Choroid plexus epithelial cell (primary cell): ENCODE data around the gene MICU2.
"Not testable (repeated sequence)": the region's sequence is repeated elsewhere in the genome, so short reads cannot be mapped to it uniquely, and the experiment has no call there.

Experiments used
- DNase-seq: peaks from one replicate; pipeline ENCODE4 v3.0.0-alpha.2; 2010; ENCODE audit warnings: low read depth
- H3K4me3 ChIP-seq: 2 replicates; pipeline ENCODE4 v1.5.1; 2011; ENCODE audit warnings: low read depth, mild to moderate bottlenecking, control low read depth, low read length, moderate library complexity
- CTCF ChIP-seq: conservative IDR thresholded peaks from 2 replicates; pipeline ENCODE4 v1.5.1; 2011; ENCODE audit warnings: low read depth, mild to moderate bottlenecking, control low read depth, inconsistent platforms, low read length, moderate library complexity

The MICU2 gene

GRCh38 chr13:21567714-21568113 lies 36.3 kb downstream of the MICU2 start:
- no peak for DNase-seq
- H3K4me3 ChIP-seq = no peak overlapping the region
- no peak for TF ChIP-seq CTCF

GRCh38 chr13:21557995-21558394 lies 46.0 kb downstream of the MICU2 start:
- H3K4me3 ChIP-seq = no peak overlapping the region
- TF ChIP-seq CTCF = peak; percentile 69
- peak; percentile 60 for DNase-seq

- H3K4me3 ChIP-seq = no peak overlapping the region
- peak; percentile 21 for DNase-seq
- no peak for TF ChIP-seq CTCF
Observed at GRCh38 chr13:21556051-21556450, 47.9 kb downstream of the MICU2 start.

GRCh38 chr13:21553261-21553660 lies 50.7 kb downstream of the MICU2 start:
- not testable (repeated sequence) for H3K4me3 ChIP-seq, DNase-seq

GRCh38 chr13:21550918-21551317 lies 53.1 kb downstream of the MICU2 start:
- no peak for TF ChIP-seq CTCF
- no peak overlapping the region for H3K4me3 ChIP-seq
- DNase-seq = no peak

GRCh38 chr13:21549633-21550032 lies 54.3 kb downstream of the MICU2 start:
- H3K4me3 ChIP-seq = no peak overlapping the region
- no peak for TF ChIP-seq CTCF
- DNase-seq = peak; percentile 30

GRCh38 chr13:21548577-21548976 lies 55.4 kb downstream of the MICU2 start:
- no peak for TF ChIP-seq CTCF
- H3K4me3 ChIP-seq = no peak overlapping the region
- DNase-seq = no peak

GRCh38 chr13:21546372-21546771 lies 57.6 kb downstream of the MICU2 start:
- TF ChIP-seq CTCF = no peak
- H3K4me3 ChIP-seq = no peak overlapping the region
- peak; percentile 22 for DNase-seq
